Measurements from ENCODE around the gene HDAC4.

- TF ChIP-seq CTCF (IDR thresholded peaks at IDR 0.05; ENCODE audit: low read length) (no peak), EZH2 (IDR thresholded peaks at IDR 0.05; ENCODE audit: borderline replicate concordance, low read length) (no peak)
These were observed 147.6 kb downstream of the HDAC4 start for GRCh38 chr2:239253264-239253663.
